Endodermal cell (in vitro differentiated cells): Measurements from ENCODE around the gene BTBD10. TPM values are rescaled to one million over a fixed set of nuclear protein-coding genes. Genes with fewer than 3 reads are reported as not detected.

Experiments
- DNase-seq: peaks from one replicate; pipeline ENCODE4 v3.0.0-alpha.2; 2017
- H3K27ac ChIP-seq: 2 replicates; pipeline ENCODE4 v1.5.1; 2013; ENCODE audit warnings: mild to moderate bottlenecking, low read depth, low read length, moderate library complexity
- H3K27me3 ChIP-seq: 2 replicates; pipeline ENCODE4 v1.6.1; 2013; ENCODE audit warnings: mild to moderate bottlenecking, low read length, moderate library complexity; ENCODE audit not compliant: insufficient read depth, control insufficient read depth, poor library complexity, severe bottlenecking
- H3K36me3 ChIP-seq: 2 replicates; pipeline ENCODE4 v1.7.0; 2013; ENCODE audit warnings: mild to moderate bottlenecking, low read length, moderate library complexity; ENCODE audit not compliant: control insufficient read depth, insufficient read depth
- H3K4me1 ChIP-seq: one replicate; pipeline ENCODE4 v1.7.0; 2013; ENCODE audit warnings: low read length; ENCODE audit not compliant: control insufficient read depth, insufficient read depth
- H3K4me3 ChIP-seq: 2 replicates; pipeline ENCODE4 v1.5.1; 2013; ENCODE audit warnings: mild to moderate bottlenecking, low read length, moderate library complexity
- H3K9ac ChIP-seq: 2 replicates; pipeline ENCODE4 v1.6.1; 2013; ENCODE audit warnings: mild to moderate bottlenecking, low read length, moderate library complexity; ENCODE audit not compliant: poor library complexity, severe bottlenecking; ENCODE audit errors: extremely low read depth
- H3K9me3 ChIP-seq: 2 replicates; pipeline ENCODE4 v1.6.1; 2013; ENCODE audit warnings: mild to moderate bottlenecking, low read length, moderate library complexity; ENCODE audit not compliant: control insufficient read depth
- H3K27ac Mint-ChIP-seq: 2 replicates; pipeline ENCODE4 v1.8.0; 2020; ENCODE audit warnings: mixed read lengths
- H3K27me3 Mint-ChIP-seq: 2 replicates; pipeline ENCODE4 v1.8.0; 2021; ENCODE audit warnings: mild to moderate bottlenecking, mixed read lengths; ENCODE audit not compliant: insufficient read depth
- H3K36me3 Mint-ChIP-seq: 2 replicates; pipeline ENCODE4 v1.8.0; 2020; ENCODE audit warnings: low read depth, mixed read lengths
- H3K4me1 Mint-ChIP-seq: 2 replicates; pipeline ENCODE4 v1.8.0; 2020; ENCODE audit warnings: mixed read lengths
- H3K4me3 Mint-ChIP-seq: 2 replicates; pipeline ENCODE4 v1.8.0; 2020; ENCODE audit warnings: mild to moderate bottlenecking, moderate library complexity, mixed read lengths
- H3K9me3 Mint-ChIP-seq: 2 replicates; pipeline ENCODE4 v1.8.0; 2020; ENCODE audit warnings: mild to moderate bottlenecking, mixed read lengths
- WGBS, 2 experiments: methylation state at CpG; one replicate each; pipeline versions ENCODE4 v1.1.5 to v1.1.7; 2013; ENCODE audit warnings: missing lambda C conversion rate in 2 of 2, mixed read lengths in 1 of 2; ENCODE audit not compliant: insufficient coverage in 1 of 2, insufficient read length in 1 of 2; 5-methylcytosine and 5-hydroxymethylcytosine counted together
- total RNA-seq, 2 donors: library from RNA; stranded (reverse); fragmentation: NEBNext Ultra II Directional in 1 of 2; extraction: Animal tissue kit (Norgen Biotek cat#: 25700) in 1 of 2; gene quantifications; 2 replicates in 1 of 2; 3 replicates in 1 of 2; pipeline ENCODE4 v1.2.1, GENCODE V29; 2021
- TF ChIP-seq, protein P1 (sequence below): fragments of 200-600 bp; sonication (generic); conservative IDR thresholded peaks from 2 replicates; pipeline ENCODE4 v1.5.0; 2021; ENCODE audit warnings: antibody characterized with exemption, mild to moderate bottlenecking

Gene BTBD10
- total RNA-seq, 2 donors from 2014 or later, result 30.0 to 30.8 TPM

DNA sequence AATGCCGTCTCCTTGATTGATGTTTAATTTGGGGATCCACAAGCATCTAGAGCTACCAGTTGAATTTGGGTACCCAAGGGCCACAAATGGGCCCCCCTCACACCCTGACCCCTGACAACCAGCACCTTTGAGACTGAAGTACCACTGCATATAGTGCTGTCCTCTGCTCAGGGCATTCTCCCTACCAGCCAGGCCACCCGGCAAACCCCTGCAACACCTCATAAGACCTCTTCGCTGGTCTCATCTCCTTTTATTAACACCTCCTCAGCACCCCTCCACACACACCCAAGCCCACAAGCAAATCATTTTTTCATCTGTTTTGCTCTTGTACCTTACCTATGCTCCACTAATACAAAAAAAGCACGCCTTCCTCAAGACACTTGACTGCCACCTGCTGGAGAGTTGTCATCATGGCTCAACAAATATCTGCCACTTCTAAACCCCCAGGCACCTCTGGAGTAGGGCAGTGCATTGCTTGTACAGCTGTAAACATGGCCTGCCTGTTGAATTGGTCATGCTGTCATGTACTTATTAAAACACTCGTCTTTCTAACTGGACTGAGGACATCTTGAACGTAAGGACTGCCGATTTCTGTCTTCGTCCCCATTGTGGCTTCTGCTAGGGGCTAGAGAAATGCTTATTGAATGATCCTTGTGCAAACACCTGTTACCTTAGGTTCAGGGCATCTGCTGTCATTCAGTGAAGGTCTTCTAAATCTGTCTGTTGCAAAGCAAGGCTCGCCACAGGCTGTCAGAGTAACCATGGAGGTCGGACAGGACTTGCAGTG is 118.9 kb downstream of the BTBD10 start:
- H3K4me1 ChIP-seq, result no peaks in the 10 kb centered on the region
- H3K9me3 ChIP-seq, result peaks cover 13% of the 10 kb centered on the region
- 65% methylated on average over 9 to 10 of the region's 10 CpGs for WGBS, 2 experiments
- peaks cover 2% of the 10 kb centered on the region for H3K27me3 Mint-ChIP-seq
- DNase-seq, result peak; percentile 91
- H3K36me3 Mint-ChIP-seq, result no peaks in the 10 kb centered on the region
- H3K27ac Mint-ChIP-seq, result no peak overlapping the region
- TF ChIP-seq, protein P1, sequence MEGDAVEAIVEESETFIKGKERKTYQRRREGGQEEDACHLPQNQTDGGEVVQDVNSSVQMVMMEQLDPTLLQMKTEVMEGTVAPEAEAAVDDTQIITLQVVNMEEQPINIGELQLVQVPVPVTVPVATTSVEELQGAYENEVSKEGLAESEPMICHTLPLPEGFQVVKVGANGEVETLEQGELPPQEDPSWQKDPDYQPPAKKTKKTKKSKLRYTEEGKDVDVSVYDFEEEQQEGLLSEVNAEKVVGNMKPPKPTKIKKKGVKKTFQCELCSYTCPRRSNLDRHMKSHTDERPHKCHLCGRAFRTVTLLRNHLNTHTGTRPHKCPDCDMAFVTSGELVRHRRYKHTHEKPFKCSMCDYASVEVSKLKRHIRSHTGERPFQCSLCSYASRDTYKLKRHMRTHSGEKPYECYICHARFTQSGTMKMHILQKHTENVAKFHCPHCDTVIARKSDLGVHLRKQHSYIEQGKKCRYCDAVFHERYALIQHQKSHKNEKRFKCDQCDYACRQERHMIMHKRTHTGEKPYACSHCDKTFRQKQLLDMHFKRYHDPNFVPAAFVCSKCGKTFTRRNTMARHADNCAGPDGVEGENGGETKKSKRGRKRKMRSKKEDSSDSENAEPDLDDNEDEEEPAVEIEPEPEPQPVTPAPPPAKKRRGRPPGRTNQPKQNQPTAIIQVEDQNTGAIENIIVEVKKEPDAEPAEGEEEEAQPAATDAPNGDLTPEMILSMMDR, result peak; percentile 85
- peaks cover 8% of the 10 kb centered on the region for H3K4me1 Mint-ChIP-seq
- H3K27me3 ChIP-seq, result no peaks in the 10 kb centered on the region
- no peak overlapping the region for H3K4me3 ChIP-seq
- H3K4me3 Mint-ChIP-seq, result no peak overlapping the region
- no peak overlapping the region for H3K27ac ChIP-seq
- no peak overlapping the region for H3K9ac ChIP-seq
- no peaks in the 10 kb centered on the region for H3K36me3 ChIP-seq
- H3K9me3 Mint-ChIP-seq, result peaks cover 14% of the 10 kb centered on the region

DNA sequence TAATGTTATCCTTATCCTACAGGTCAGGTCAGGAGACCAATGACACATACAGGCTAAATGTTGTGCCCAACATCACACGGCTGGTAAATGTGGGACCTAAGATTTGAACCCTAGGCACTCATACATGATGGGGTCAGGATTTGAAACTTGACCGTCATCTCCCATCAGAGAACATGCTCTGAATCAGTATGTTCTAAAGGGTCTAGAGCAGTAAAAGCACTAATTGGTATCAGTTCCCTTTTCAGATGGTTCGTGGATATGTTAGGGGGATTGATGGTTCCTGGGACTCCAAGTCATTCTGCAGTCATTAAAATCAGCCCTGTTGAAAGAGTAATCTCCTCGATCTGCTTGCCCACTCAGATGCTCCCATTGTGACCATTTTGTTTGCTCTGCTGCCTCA is 120.0 kb downstream of the BTBD10 start:
- Histone ChIP-seq H3K9me3 (peaks cover 13% of the 10 kb centered on the region), H3K27ac (no peak overlapping the region), H3K9ac (no peak overlapping the region), H3K36me3 (no peaks in the 10 kb centered on the region), H3K27me3 (no peaks in the 10 kb centered on the region), H3K4me3 (no peak overlapping the region), H3K4me1 (no peaks in the 10 kb centered on the region)
- Mint-ChIP-seq H3K27me3 (peaks cover 2% of the 10 kb centered on the region), H3K4me3 (no peak overlapping the region), H3K36me3 (no peaks in the 10 kb centered on the region), H3K4me1 (peaks cover 8% of the 10 kb centered on the region), H3K27ac (no peak overlapping the region), H3K9me3 (peaks cover 14% of the 10 kb centered on the region)
- WGBS, 2 experiments, result 87 to 95% methylated on average over 4 of the region's 4 CpGs
- TF ChIP-seq, protein P1, result no peak
- no peak for DNase-seq

DNA sequence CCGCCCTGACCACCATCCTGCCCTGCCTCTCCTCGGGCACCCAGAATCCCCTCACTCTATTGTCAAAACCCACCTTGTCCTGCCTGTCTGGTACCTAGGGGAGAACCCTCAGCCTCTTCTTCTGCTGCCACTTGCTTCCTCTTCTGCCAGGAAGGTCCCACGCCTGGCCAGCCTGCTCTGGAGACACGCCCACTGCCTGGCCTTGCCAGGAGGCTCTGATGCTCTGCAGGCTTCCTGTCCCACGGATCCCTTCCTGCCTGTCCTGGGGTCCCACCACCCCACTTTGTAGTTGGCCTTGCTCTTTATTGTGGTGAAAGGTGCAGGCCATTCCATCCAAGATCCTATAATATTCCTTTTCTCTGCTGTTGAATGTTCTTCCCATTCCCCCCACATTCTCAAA is 122.0 kb downstream of the BTBD10 start:
- Histone ChIP-seq H3K27ac (no peak overlapping the region), H3K36me3 (no peaks in the 10 kb centered on the region), H3K4me1 (no peaks in the 10 kb centered on the region), H3K9ac (no peak overlapping the region), H3K27me3 (no peaks in the 10 kb centered on the region), H3K9me3 (peaks cover 13% of the 10 kb centered on the region), H3K4me3 (no peak overlapping the region)
- Mint-ChIP-seq H3K4me3 (no peak overlapping the region), H3K27ac (no peak overlapping the region), H3K4me1 (peaks cover 8% of the 10 kb centered on the region), H3K9me3 (peaks cover 14% of the 10 kb centered on the region), H3K27me3 (peaks cover 2% of the 10 kb centered on the region), H3K36me3 (no peaks in the 10 kb centered on the region)
- 80 to 100% methylated on average over 1 to 5 of the region's 5 CpGs for WGBS, 2 experiments
- TF ChIP-seq, protein P1, result no peak
- DNase-seq, result no peak
